HCT116 (cell line): ENCODE results near the gene IL10RB.

Experiments
- EZH2phosphoT487 ChIP-seq: fragments of 200-600 bp; IDR thresholded peaks from 2 replicates; pipeline ENCODE4 v1.6.1; 2018; ENCODE audit warnings: antibody characterized with exemption, borderline replicate concordance
- TF ChIP-seq, protein P1 (sequence below), 3 experiments: fragments of 200-600 bp in 1 of 3; sonication (generic) in 1 of 3; IDR thresholded peaks in 2 of 3; conservative IDR thresholded peaks in 1 of 3; 2 replicates each; pipeline ENCODE4 v1.5.1; 2012 to 2017; ENCODE audit warnings: low read depth in 2 of 3, low read length in 2 of 3, antibody characterized with exemption in 1 of 3, borderline replicate concordance in 1 of 3, control low read depth in 1 of 3, mild to moderate bottlenecking in 1 of 3, mixed read lengths in 1 of 3, mixed run types in 1 of 3, moderate library complexity in 1 of 3; ENCODE audit not compliant: insufficient read depth in 1 of 3

DNA sequence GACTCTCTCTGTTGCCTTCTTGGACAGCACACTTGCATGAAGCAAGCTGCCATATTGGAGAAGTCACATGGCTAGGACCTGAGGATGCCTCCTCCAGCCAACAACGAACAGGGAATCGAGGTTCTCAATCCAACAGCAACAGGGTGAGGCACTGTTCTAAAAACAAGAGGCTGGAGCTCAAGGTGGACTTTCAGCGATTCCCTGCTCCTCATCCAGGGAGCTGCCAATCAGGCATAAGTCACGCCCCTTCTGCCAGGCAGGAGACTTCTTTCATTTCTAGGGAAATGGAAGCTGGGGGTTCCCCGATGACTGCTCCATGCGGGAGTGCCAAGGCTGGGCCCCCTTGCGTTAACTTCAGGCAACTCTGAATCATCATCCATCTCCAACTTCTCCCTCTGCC, 35.9 kb downstream of the IL10RB start:
- no peak for TF ChIP-seq EZH2phosphoT487
- TF ChIP-seq, protein P1, sequence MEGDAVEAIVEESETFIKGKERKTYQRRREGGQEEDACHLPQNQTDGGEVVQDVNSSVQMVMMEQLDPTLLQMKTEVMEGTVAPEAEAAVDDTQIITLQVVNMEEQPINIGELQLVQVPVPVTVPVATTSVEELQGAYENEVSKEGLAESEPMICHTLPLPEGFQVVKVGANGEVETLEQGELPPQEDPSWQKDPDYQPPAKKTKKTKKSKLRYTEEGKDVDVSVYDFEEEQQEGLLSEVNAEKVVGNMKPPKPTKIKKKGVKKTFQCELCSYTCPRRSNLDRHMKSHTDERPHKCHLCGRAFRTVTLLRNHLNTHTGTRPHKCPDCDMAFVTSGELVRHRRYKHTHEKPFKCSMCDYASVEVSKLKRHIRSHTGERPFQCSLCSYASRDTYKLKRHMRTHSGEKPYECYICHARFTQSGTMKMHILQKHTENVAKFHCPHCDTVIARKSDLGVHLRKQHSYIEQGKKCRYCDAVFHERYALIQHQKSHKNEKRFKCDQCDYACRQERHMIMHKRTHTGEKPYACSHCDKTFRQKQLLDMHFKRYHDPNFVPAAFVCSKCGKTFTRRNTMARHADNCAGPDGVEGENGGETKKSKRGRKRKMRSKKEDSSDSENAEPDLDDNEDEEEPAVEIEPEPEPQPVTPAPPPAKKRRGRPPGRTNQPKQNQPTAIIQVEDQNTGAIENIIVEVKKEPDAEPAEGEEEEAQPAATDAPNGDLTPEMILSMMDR (IDR thresholded peaks at IDR 0.05 in 2 of 3, conservative IDR thresholded peaks at IDR 0.05 in 1 of 3; ENCODE audit: borderline replicate concordance in 1 of 3, insufficient read depth in 1 of 3, low read depth in 2 of 3, low read length in 2 of 3), result no peak
